Activated CD8-positive, alpha-beta memory T cell treated with anti-CD3 and anti-CD28 coated beads for 24 hours (primary cell): ENCODE results near the gene ELN.
"Not testable (repeated sequence)": the region's sequence is repeated elsewhere in the genome, so short reads cannot be mapped to it uniquely, and the experiment has no call there.

ENCODE experiments used
- DNase-seq: peaks from one replicate; pipeline ENCODE4 v3.0.0-alpha.2; 2020

Gene ELN

DNA sequence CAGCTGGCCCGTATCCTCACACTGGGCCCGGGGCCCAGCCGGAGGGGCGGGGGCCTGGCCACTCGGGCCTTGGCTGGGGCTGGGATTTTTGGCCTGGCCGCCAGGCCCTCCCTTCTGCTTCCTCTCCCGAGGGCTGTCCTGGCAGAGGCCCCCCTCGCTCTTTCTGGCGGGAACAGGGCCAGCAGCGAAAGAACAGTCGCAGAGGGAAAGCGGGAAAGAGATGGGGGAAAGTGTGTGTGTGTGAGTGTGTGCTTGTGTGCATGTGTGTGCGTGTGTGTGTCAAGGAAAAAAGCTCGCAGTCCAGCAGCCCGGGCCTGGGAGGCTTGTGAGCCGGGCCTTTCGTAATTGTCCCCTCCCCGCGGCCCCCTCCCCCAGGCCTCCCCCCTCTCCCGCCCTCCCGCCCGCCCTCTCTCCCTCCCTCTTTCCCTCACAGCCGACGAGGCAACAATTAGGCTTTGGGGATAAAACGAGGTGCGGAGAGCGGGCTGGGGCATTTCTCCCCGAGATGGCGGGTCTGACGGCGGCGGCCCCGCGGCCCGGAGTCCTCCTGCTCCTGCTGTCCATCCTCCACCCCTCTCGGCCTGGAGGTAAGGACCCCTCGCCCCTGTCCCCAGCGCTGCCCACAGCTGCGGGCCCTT is at the start of gene ELN:
Gene ELN (plus strand): TSS at position 491 of the 638 bp plus-strand sequence. CDS start 15 bp downstream, at position 506.
- DNase-seq, result no peak

- no peak for DNase-seq
Measured at GRCh38 chr7:73978661-73979563, 49.1 kb upstream of the ELN start.

DNA sequence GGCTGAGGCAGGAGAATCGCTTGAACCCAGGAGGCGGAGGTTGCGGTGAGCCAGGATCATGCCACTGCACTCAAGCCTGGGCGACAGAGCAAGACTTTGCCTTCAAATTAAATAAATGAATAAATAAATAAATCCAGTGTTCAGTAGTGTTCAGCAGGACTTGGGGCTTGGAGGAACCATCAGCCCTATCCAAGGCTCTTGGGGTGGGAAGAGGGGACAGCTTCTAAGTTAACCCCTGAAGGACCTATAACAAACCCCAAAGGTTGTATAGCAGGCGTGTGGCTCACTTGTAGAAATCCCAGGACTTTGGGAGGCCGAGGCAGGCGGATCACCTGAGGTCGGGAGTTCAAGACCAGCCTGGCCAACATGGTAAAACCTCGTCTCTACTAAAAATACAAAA is 48.3 kb upstream of the ELN start:
- DNase-seq, result not testable (repeated sequence)

GRCh38 chr7:73980206-73980605 is 47.8 kb upstream of the ELN start:
- no peak for DNase-seq

DNA sequence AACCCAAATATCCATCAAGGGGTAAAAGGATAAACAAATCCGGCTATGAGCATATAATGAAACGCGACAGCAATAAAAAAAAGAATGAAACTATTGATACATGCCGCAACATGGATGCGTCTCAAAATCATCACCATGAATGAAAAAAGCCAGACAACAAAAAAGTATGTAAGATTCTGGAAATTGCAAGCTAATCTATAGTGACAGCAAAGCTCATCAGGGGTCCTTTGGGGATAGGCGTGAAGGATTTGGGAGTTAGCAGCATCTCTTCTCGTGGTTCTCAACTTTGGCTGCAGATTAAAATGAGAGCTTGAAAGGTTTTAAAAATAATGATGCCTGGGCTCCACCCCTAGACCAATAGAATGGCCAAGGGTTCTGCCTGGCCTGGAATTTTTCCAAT is 46.0 kb upstream of the ELN start:
- DNase-seq, result no peak

GRCh38 chr7:73983437-73984164 is 44.4 kb upstream of the ELN start:
- DNase-seq, result no peak

- DNase-seq, result no peak
Measured at GRCh38 chr7:73984481-73985205, 43.3 kb upstream of the ELN start.

GRCh38 chr7:73985737-73986141 is 42.2 kb upstream of the ELN start:
- no peak for DNase-seq

- DNase-seq, result no peak
Measured at GRCh38 chr7:73986158-73986631, 41.8 kb upstream of the ELN start.

DNA sequence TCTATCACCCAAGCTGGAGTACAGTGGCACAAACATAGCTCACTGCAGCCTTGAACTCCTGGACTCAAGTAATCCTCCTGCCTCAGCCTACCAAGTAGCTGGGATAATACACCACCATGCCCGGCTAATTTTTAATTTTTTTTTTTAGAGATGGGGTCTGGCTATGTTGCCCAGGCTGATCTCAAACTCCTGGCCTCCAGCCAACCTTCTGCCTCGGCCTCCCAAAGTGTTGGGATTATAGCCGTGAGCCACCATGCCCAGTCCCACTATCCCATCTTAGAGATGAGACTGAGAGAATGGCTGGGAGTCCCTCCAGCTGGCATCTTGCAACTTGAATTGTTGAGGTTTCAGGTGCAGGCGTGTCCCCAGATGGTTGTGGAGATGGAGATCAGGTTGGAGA is 40.7 kb upstream of the ELN start:
- no peak for DNase-seq

GRCh38 chr7:73988197-73988596 is 39.8 kb upstream of the ELN start:
- no peak for DNase-seq

DNA sequence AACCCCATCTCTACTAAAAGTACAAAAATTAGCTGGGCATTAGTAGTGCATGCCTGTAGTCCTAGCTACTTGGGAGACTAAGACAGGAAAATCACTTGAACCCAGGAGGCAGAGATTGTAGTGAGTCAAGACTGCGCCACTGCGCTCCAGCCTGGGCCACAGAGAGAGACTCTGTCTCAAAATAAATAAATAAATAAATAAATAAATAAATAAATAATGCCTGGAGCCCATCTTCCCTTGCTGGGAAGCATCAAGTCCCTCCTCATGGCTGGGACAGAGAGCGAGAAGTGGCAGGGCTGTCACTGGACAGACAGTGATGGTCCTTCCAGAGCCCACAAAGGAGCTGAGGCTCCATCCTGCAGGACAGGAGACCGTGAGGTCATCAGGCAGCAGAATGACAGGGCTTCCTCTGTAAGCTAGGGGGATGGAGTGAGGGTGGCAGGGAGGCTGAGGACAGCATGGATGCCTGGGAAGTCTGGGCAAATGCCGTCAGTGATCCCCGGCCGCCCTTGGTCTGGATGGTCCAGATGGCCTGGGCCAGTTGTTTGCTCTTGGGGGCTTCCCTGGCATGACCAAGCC is 36.4 kb upstream of the ELN start:
- DNase-seq, result no peak

GRCh38 chr7:73992101-73992562 is 35.8 kb upstream of the ELN start:
- no peak for DNase-seq

DNA sequence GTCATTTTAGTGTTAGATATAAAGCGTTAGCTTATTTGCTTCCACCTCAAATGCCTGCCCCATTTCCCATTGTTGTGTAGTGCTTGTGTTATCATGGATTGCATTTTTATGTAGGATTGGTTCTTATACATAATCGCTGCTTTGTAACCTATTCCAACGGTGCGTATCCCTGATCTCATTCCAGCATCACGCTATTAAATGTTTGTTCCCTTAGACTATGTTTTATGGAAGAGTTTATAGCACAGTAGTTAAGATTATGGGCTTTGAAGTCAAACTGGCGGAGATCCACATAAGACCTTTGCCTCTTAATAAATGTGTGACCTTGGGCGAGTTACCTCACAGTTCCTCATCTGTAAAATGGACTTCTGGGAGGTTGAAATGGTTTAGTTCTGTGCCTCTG is 34.0 kb upstream of the ELN start:
- DNase-seq, result no peak

GRCh38 chr7:73994761-73995160 is 33.2 kb upstream of the ELN start:
- no peak for DNase-seq

GRCh38 chr7:73995330-73995729 is 32.6 kb upstream of the ELN start:
- no peak for DNase-seq

GRCh38 chr7:73995821-73996511 is 32.0 kb upstream of the ELN start:
- no peak for DNase-seq

- DNase-seq, result no peak
Measured at GRCh38 chr7:73997056-73997455, 30.9 kb upstream of the ELN start.

DNA sequence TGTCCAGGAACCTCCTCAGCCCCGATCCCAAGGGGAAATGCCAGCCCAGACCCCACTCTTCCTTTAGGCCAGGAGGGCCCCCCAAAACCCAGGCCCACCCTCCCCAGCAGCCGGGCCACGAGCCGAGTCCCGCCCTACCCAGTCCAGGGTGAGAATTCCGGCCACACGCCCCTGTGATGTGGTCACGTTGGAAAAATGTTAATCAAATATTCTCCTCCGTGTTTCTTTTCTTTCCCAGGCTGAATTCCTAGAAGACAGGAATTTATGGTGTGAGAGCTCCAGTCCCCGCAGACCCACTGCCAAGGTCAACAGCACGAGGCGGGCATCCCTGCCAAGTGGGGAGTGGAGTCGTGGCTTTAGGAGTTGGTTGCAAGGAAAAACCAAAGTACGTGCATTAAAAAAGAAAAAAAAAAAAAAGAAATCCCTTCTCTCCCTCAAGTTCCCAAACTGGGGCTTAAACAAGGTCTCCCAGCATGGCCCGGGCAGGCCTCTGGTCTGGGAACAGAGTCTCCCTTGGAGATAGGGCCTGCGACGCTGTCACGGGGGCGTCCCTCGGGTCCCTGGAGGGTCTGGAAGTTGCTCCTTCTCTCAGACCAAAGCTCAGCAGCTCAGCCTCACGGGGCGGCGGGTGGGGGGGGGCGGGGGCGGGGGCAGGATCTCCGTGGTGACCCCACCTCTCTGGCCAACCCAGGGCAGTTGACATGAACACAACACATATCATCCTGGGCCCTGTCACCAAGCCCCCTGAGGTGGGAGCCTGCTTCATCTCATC is 28.1 kb upstream of the ELN start:
- no peak for DNase-seq

GRCh38 chr7:74000489-74001149 is 27.4 kb upstream of the ELN start:
- DNase-seq, result no peak
